ENCODE results near the gene TAGLN. TPM values are rescaled to one million over a fixed set of nuclear protein-coding genes. Genes with fewer than 3 reads are reported as not detected.

Gene TAGLN
- total RNA-seq, 1 donor, result 4,185 TPM

DNA sequence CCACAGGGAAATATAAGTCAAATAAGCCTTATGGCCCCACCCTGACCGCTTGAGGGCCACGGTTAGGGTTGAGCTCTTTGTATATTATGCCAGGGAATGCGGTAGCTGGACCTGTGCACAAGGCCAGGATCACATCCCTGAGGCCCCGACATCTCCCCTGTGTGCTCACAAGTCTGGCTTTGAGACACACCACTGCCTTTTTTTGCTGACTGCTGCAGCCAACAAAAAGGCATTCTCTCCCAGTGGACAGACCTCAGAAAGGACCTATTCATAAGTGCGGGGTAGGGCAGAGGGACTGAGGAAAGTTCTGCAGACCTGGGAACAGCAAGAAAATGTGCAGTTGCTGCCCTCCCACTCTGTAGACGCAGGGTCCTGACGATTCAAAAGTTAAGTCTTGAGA, 24.1 kb upstream of the TAGLN start:
- no peak for DNase-seq (ENCODE audit: low read depth)
- TF ChIP-seq, protein P1, sequence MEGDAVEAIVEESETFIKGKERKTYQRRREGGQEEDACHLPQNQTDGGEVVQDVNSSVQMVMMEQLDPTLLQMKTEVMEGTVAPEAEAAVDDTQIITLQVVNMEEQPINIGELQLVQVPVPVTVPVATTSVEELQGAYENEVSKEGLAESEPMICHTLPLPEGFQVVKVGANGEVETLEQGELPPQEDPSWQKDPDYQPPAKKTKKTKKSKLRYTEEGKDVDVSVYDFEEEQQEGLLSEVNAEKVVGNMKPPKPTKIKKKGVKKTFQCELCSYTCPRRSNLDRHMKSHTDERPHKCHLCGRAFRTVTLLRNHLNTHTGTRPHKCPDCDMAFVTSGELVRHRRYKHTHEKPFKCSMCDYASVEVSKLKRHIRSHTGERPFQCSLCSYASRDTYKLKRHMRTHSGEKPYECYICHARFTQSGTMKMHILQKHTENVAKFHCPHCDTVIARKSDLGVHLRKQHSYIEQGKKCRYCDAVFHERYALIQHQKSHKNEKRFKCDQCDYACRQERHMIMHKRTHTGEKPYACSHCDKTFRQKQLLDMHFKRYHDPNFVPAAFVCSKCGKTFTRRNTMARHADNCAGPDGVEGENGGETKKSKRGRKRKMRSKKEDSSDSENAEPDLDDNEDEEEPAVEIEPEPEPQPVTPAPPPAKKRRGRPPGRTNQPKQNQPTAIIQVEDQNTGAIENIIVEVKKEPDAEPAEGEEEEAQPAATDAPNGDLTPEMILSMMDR (IDR thresholded peaks at IDR 0.05; ENCODE audit: insufficient read depth, low read depth, low read length), result no peak
- no peak overlapping the region for H3K4me3 ChIP-seq (ENCODE audit: low read depth, low read length)

DNA sequence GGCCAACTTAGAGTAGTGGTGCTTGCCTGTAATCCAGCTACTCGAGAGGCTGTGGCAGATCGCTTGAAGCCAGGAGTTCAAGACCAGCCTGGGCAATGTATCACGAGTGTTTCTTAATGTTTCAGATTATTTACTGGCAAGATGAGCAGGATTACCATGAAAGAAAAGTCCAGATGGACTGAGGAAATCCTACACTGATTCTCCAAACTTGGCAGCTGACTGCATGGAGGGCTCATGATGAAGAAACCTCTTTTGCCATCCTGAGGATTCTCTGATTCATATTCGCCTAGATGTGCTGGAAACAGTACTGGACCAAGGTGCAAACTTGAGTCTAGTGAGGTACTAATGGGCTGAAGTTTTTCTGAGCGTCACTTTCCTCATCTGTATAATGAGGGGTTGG, 23.4 kb upstream of the TAGLN start:
- no peak for DNase-seq (ENCODE audit: low read depth)
- H3K4me3 ChIP-seq (ENCODE audit: low read depth, low read length), result no peak overlapping the region
- TF ChIP-seq, protein P1 (IDR thresholded peaks at IDR 0.05; ENCODE audit: insufficient read depth, low read depth, low read length), result no peak

DNA sequence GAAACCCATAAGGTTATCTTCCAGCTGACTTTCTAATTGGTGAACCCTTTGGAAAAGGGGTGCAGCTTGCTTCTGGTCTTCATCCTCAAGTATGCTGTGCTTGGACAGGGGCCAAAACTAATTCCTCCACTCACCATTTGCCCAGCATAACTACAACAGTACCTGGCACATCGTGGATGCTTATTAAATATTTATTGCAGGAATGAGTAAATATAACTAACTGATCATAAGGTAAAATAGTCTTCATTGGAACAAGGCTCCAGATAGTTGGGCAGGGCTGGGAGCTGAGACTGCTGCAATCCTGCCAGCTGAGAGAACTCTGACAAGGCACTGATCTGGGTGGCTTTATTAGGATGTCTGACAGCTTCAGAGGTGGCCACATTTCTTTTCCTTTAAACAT, 23.0 kb upstream of the TAGLN start:
- H3K4me3 ChIP-seq (ENCODE audit: low read depth, low read length), result no peak overlapping the region
- TF ChIP-seq, protein P1 (IDR thresholded peaks at IDR 0.05; ENCODE audit: insufficient read depth, low read depth, low read length), result no peak
- DNase-seq (ENCODE audit: low read depth), result no peak

DNA sequence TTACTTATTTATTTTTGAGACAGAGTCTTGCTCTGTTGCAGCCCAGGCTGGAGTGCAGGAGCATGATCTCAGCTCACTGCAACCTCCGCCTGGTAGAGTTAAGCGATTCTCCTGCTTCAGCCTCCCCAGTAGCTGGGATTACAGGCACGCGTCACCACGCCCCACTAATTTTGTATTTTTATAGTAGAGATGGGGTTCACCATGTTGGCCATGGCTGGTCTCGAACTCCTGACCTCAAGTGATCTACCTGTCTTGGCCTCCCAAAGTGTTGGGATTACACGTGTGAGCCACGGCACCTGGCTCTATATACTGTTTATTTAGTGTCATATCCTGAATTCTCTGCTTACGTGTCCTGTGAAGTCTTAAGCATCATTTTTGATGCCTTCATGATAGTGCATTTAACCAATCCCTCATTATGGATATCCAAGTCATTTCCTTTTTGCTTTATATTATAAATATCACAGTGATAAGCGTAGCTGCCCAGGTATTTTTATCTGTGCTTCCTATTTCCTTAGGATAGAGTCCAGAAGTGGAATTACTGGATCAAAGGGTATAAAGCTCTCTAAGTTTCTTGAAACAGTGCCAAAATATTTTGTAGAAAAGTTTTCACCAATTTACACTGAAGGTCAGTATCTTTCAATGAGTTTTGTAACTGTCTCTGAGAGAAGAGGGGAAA, 21.5 kb upstream of the TAGLN start:
- peak overlapping the region; percentile 78 for H3K4me3 ChIP-seq (ENCODE audit: low read depth, low read length)
- no peak for DNase-seq (ENCODE audit: low read depth)
- TF ChIP-seq, protein P1 (IDR thresholded peaks at IDR 0.05; ENCODE audit: insufficient read depth, low read depth, low read length), result no peak

DNA sequence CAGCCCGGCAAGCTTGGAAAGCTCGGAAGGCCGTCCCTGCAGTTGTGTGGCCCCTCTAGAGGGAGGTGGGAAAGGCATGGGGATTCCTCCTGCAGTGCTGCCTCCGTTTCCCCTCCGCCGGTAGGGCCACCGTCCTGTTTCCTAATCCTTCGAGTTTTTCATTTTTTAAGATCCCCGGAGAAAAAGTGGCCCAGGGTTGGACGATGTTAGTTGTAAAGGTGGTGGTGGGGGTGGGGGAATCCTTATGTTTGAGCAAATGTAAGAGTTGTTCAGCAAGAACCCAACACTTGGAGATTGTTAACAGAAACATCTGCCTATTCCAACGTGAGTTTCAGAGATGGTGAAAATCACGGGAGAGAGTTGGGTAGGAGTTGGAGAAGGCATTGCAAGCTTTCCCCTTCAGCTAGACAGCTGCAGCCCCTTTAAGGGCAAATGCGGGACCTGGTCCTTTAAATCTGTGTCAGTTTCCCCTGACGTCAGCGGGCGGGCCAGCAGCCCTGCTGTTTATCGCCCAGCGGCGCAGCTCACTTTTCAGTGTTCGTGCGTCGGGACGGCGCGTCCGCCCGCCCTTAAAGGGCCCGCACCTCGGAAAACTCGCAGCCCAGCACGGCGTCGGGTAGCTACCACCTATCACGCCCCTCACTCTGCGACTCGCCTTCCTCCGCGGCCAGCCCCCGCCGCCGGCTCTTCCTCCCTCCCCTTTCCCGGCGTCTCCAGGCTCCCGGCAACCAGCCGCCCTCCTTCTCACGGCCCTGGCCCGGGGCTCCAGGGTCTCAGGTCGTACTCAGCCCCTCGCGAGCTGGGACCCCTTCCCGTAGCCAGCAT, 20.7 kb upstream of the TAGLN start, which contains the start of gene SIDT2:
SIDT2 (plus strand) TSS at position 534 of the 825 bp plus-strand sequence. CDS start 521 bp downstream, outside the sequence.
- TF ChIP-seq, protein P1 (IDR thresholded peaks at IDR 0.05; ENCODE audit: insufficient read depth, low read depth, low read length), result no peak
- peak; percentile 96 for DNase-seq (ENCODE audit: low read depth)
- peak within 1 kb of the TSS; percentile 78 for H3K4me3 ChIP-seq (ENCODE audit: low read depth, low read length)

DNA sequence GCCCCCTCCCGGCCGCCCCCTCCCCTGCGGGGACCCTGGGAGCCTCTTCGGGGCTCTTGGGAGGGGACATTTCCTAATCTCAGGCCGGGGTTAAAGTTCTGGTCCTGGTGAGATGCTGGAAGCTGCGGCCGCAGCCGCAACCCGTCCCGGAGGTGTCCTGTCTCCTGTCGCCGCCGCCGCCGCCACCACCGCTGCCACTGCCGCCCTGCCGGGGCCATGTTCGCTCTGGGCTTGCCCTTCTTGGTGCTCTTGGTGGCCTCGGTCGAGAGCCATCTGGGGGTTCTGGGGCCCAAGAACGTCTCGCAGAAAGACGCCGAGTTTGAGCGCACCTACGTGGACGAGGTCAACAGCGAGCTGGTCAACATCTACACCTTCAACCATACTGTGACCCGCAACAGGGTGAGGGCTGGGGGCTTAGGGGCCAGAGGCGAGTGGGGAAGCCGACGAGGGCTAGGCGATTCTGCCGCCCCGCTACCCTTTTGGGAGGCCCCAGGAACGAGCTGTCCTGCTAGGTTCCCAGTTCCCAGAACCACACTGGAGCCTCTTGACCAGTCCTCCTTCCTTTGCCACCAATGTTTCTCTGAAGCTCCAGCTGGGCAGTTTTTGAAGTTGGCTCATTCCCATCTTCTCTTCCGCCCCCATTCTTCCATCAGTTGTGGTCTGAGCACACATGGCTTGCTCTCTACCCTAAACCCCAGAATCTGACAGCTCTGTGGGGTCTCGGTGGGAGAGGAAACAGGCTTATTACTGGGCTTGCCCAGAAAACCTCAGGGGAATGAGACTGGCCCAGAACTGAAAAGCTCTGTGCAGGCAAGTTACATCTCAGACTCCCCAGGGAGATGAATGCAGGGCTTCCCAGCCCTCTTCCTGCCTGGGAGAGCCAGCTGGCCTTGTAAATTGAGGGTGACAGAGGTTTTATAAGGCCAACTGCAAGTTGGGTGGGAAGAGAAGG, 19.8 kb upstream of the TAGLN start:
- DNase-seq (ENCODE audit: low read depth), result peak; percentile 70

More for the DNA sequence above, 19.8 kb upstream of the TAGLN start:
- peak overlapping the region; percentile 78 for H3K4me3 ChIP-seq (ENCODE audit: low read depth, low read length)
- TF ChIP-seq, protein P1 (IDR thresholded peaks at IDR 0.05; ENCODE audit: insufficient read depth, low read depth, low read length), result no peak
